HG02981 (cell line): Measurements from ENCODE around the gene STK38L.

Source experiments
- ATAC-seq: cut with Tn5 transposase; IDR thresholded peaks from one replicate; pipeline ENCODE4 v1.9.1; 2021; ENCODE audit warnings: mild to moderate bottlenecking, moderate library complexity; ENCODE audit not compliant: unreplicated experiment

The STK38L gene

DNA sequence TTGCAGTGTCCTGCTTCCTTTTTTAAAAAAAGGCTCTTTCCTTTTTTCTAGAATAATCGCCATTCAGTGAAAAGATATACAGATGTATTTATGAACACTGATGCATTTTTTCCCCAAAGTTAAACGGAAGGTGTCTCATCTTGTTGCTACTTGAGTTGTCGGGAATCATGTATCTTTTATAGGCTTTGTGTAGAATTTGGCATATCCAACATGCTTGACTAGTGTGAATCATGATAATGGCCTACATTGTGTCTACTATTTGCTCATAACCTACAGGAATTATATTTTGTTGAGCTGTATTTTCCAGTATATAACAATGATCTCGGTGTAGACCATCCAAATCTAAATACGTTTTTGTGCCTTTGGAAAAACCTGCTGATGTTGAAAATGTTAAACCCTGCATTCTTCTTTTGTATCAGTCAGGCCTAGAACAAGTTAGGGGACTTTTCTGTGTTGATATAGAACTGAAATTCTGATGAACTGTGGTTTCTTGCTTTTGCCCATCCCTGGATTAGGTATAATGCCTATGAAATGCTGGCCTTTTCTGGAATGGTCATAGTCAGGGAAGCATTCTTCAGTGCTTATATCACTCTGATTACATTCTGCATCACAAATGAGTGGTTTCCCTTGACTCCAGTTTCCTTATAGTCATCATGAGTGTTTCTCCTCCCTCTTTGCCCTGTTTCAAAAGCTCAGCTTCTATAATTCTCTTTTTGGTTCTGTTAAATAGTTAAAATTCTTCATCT, 99.3 kb downstream of the STK38L start:
- ATAC-seq: no peak

- no peak for ATAC-seq
Observed at GRCh38 chr12:27344246-27344645, 100.2 kb downstream of the STK38L start.

- ATAC-seq: no peak
Observed at GRCh38 chr12:27344760-27345159, 100.7 kb downstream of the STK38L start.

GRCh38 chr12:27345376-27345775, 101.3 kb downstream of the STK38L start:
- ATAC-seq: no peak

GRCh38 chr12:27347779-27348178, 103.7 kb downstream of the STK38L start:
- ATAC-seq: no peak

GRCh38 chr12:27351476-27351875, 107.4 kb downstream of the STK38L start:
- ATAC-seq: no peak

GRCh38 chr12:27355486-27355885, 111.4 kb downstream of the STK38L start:
- ATAC-seq: no peak

DNA sequence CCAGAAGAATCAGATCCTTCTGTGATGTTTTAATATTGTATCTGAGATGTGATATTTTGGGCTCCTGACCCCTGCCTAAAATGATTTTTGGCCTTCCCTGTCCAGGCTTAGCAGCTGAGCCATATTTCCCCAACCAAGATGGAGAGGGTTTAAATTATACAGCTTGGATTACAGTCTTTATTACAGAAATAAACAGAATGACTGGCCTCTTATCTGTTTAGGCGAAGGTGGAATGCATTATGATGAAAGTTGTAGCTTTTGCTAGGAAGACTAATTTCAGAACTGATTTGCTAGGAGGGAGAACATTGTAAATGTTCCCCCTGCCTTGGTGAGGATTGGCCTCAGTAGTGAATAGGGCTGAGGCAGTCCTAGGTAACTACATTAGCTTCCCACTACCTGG, 111.9 kb downstream of the STK38L start:
- no peak for ATAC-seq

- ATAC-seq: no peak
Observed at GRCh38 chr12:27359578-27360340, 115.7 kb downstream of the STK38L start.

GRCh38 chr12:27361372-27361771, 117.3 kb downstream of the STK38L start:
- ATAC-seq: no peak

- ATAC-seq: no peak
Observed at GRCh38 chr12:27366621-27367020, 122.5 kb downstream of the STK38L start.

- no peak for ATAC-seq
Observed at GRCh38 chr12:27367078-27367477, 123.0 kb downstream of the STK38L start.
